H1 (cell line): ENCODE data around the gene ID2. TPM values are rescaled to one million over a fixed set of nuclear protein-coding genes. Genes with fewer than 3 reads are reported as not detected.

ENCODE experiments used
- CTCF ChIA-PET: fragments of 300-600 bp; sonication (Branson Sonifier 250); formaldehyde crosslinking; loops from one replicate; lab custom pipeline; 2021; ENCODE audit not compliant: partially characterized antibody; lab: Charles Lee
- POLR2A ChIA-PET: fragments of 300-600 bp; sonication (Branson Sonifier 250); formaldehyde crosslinking; loops from one replicate; lab custom pipeline; 2021; ENCODE audit warnings: inconsistent platforms; ENCODE audit not compliant: partially characterized antibody; lab: Charles Lee
- DNase-seq, 2 experiments: peaks; one replicate each; pipeline versions ENCODE4 v3.0.0 to v3.0.0-alpha.2; 2010 to 2022; ENCODE audit warnings: low spot score in 2 of 2, low read depth in 1 of 2, mixed read lengths in 1 of 2
- FAIRE-seq: peaks from 2 replicates; lab custom pipeline; 2011; peaks lifted over from hg19 to GRCh38; lab: Jason Lieb, UNC
- H2AFZ ChIP-seq: 2 replicates; pipeline ENCODE4 v1.8.1; 2012; ENCODE audit warnings: low read length, inconsistent platforms
- H2AK5ac ChIP-seq: 2 replicates; pipeline ENCODE4 v1.6.1; 2013; ENCODE audit warnings: low read depth, low read length
- H2BK120ac ChIP-seq: replicated peaks from 2 replicates; pipeline ENCODE3; 2013; ENCODE audit warnings: low read depth, low read length, inconsistent platforms
- H2BK12ac ChIP-seq: 2 replicates; pipeline ENCODE4 v1.6.1; 2013; ENCODE audit warnings: low read depth, low read length
- H2BK15ac ChIP-seq: 2 replicates; pipeline ENCODE4 v1.6.1; 2013; ENCODE audit warnings: low read length
- H2BK20ac ChIP-seq: 2 replicates; pipeline ENCODE4 v1.6.1; 2013; ENCODE audit warnings: low read length
- H2BK5ac ChIP-seq: 2 replicates; pipeline ENCODE4 v1.6.1; 2013; ENCODE audit warnings: low read depth, low read length
- H3K14ac ChIP-seq: 2 replicates; pipeline ENCODE4 v1.6.1; 2013; ENCODE audit warnings: inconsistent platforms; ENCODE audit not compliant: insufficient read length
- H3K18ac ChIP-seq: 2 replicates; pipeline ENCODE4 v1.6.1; 2013; ENCODE audit warnings: low read length; ENCODE audit errors: extremely low read depth
- H3K23ac ChIP-seq: 2 replicates; pipeline ENCODE4 v1.6.1; 2013; ENCODE audit warnings: inconsistent platforms; ENCODE audit not compliant: insufficient read length
- H3K23me2 ChIP-seq: 2 replicates; pipeline ENCODE4 v1.6.1; 2013; ENCODE audit warnings: low read depth, low read length
- H3K27ac ChIP-seq: 2 replicates; pipeline ENCODE4 v1.6.1; 2011; ENCODE audit warnings: low read depth, low read length, inconsistent platforms
- H3K27me3 ChIP-seq, 4 experiments: replicated peaks in 1 of 4; 1 replicate in 1 of 4; 2 replicates in 3 of 4; pipeline versions ENCODE4 v1.6.1 to v1.8.1; 2011 to 2013; ENCODE audit warnings: low read length in 3 of 4, mild to moderate bottlenecking in 3 of 4, inconsistent platforms in 2 of 4, mixed read lengths in 2 of 4, moderate library complexity in 1 of 4; ENCODE audit not compliant: control insufficient read depth in 3 of 4, insufficient read depth in 3 of 4; ENCODE audit errors: extremely low read depth in 1 of 4
- H3K36me3 ChIP-seq, 4 experiments: 2 replicates each; pipeline versions ENCODE4 v1.6.1 to v1.8.1; 2011 to 2013; ENCODE audit warnings: mild to moderate bottlenecking in 4 of 4, low read length in 3 of 4, moderate library complexity in 2 of 4, control low read depth in 1 of 4, inconsistent platforms in 1 of 4; ENCODE audit not compliant: insufficient read depth in 4 of 4, control insufficient read depth in 2 of 4
- H3K4ac ChIP-seq: replicated peaks from 2 replicates; pipeline ENCODE3; 2013; ENCODE audit warnings: low read length, low read depth, mixed read lengths, inconsistent platforms; ENCODE audit not compliant: insufficient read length
- H3K4me1 ChIP-seq, 4 experiments: replicated peaks in 1 of 4; 1 replicate in 1 of 4; 2 replicates in 3 of 4; pipeline versions ENCODE4 v1.6.1 to v1.8.1; 2011 to 2013; ENCODE audit warnings: low read length in 3 of 4, inconsistent platforms in 2 of 4, mixed read lengths in 1 of 4; ENCODE audit not compliant: insufficient read depth in 4 of 4, control insufficient read depth in 3 of 4
- H3K4me2 ChIP-seq, 2 experiments: 2 replicates each; pipeline versions ENCODE4 v1.6.1 to v1.8.1; 2011 to 2013; ENCODE audit warnings: low read depth in 2 of 2, low read length in 2 of 2, control low read depth in 1 of 2, inconsistent platforms in 1 of 2, mild to moderate bottlenecking in 1 of 2; ENCODE audit not compliant: insufficient read depth in 1 of 2
- H3K4me3 ChIP-seq, 4 experiments: fragments of 200-600, 300-600 bp in 1 of 4; sonication (generic), shearing (Covaris generic), sonication (Bioruptor Twin) in 1 of 4; 2 replicates each; pipeline versions ENCODE4 v1.5.1 to v1.8.1; 2011 to 2016; ENCODE audit warnings: low read length in 4 of 4, low read depth in 3 of 4, control low read depth in 2 of 4, inconsistent platforms in 2 of 4, mild to moderate bottlenecking in 2 of 4, mixed read lengths in 1 of 4, moderate library complexity in 1 of 4; ENCODE audit not compliant: insufficient read depth in 2 of 4; ENCODE audit errors: extremely low read depth in 1 of 4
- H3K56ac ChIP-seq: replicated peaks from 2 replicates; pipeline ENCODE3; 2013; ENCODE audit warnings: low read depth, mild to moderate bottlenecking, mixed read lengths, low read length, inconsistent platforms; ENCODE audit not compliant: insufficient read length
- H3K79me1 ChIP-seq: 2 replicates; pipeline ENCODE4 v1.6.1; 2013; ENCODE audit warnings: low read depth, low read length, control low read depth
- H3K79me2 ChIP-seq, 2 experiments: 2 replicates each; pipeline versions ENCODE4 v1.6.1 to v1.8.1; 2012 to 2013; ENCODE audit warnings: low read length in 2 of 2, mild to moderate bottlenecking in 2 of 2, inconsistent platforms in 1 of 2; ENCODE audit not compliant: insufficient read depth in 2 of 2, control insufficient read depth in 1 of 2
- H3K9ac ChIP-seq, 4 experiments: replicated peaks in 1 of 4; 1 replicate in 1 of 4; 2 replicates in 3 of 4; pipeline versions ENCODE4 v1.6.1 to v1.8.1; 2011 to 2013; ENCODE audit warnings: low read depth in 3 of 4, low read length in 3 of 4, control low read depth in 2 of 4, mild to moderate bottlenecking in 2 of 4, moderate library complexity in 2 of 4, inconsistent platforms in 1 of 4; ENCODE audit errors: extremely low read depth in 1 of 4
- H3K9me3 ChIP-seq, 2 experiments: 2 replicates each; pipeline versions ENCODE4 v1.6.1 to v1.8.1; 2012 to 2013; ENCODE audit warnings: mild to moderate bottlenecking in 2 of 2, moderate library complexity in 2 of 2, control low read depth in 1 of 2, inconsistent platforms in 1 of 2, low read depth in 1 of 2, low read length in 1 of 2, mixed read lengths in 1 of 2; ENCODE audit not compliant: insufficient read depth in 2 of 2
- H4K20me1 ChIP-seq, 2 experiments: replicated peaks in 1 of 2; 2 replicates each; pipeline versions ENCODE3 to v1.8.1; 2011 to 2013; ENCODE audit warnings: inconsistent platforms in 2 of 2, low read length in 2 of 2, mild to moderate bottlenecking in 1 of 2; ENCODE audit not compliant: insufficient read depth in 2 of 2, control insufficient read depth in 1 of 2
- H4K5ac ChIP-seq: 2 replicates; pipeline ENCODE4 v1.6.1; 2013; ENCODE audit warnings: low read length, low read depth, mixed read lengths, inconsistent platforms; ENCODE audit not compliant: insufficient read length
- H4K8ac ChIP-seq: 2 replicates; pipeline ENCODE4 v1.8.0; 2013; ENCODE audit warnings: mild to moderate bottlenecking, moderate library complexity, low read length, inconsistent platforms; ENCODE audit not compliant: insufficient read depth; ENCODE audit errors: extremely low read depth
- H4K91ac ChIP-seq: replicated peaks from 2 replicates; pipeline ENCODE3; 2013; ENCODE audit warnings: low read length, mixed read lengths, inconsistent platforms; ENCODE audit not compliant: insufficient read length
- ASH2L ChIP-seq: fragments of 200-600, 300-600 bp; sonication (generic); IDR thresholded peaks from one replicate; pipeline ENCODE4 v1.7.1; 2017; ENCODE audit warnings: low read length
- ATF3 ChIP-seq: IDR thresholded peaks from 2 replicates; pipeline ENCODE4 v1.6.1; 2011; ENCODE audit warnings: low read depth, mild to moderate bottlenecking, low read length; ENCODE audit not compliant: insufficient read depth
- HDAC2 ChIP-seq, 2 experiments: fragments of 300-600 bp in 1 of 2; sonication (generic) in 1 of 2; IDR thresholded peaks; 2 replicates each; pipeline ENCODE4 v1.6.1; 2011 to 2012; ENCODE audit warnings: low read depth in 2 of 2, low read length in 2 of 2, mild to moderate bottlenecking in 2 of 2, moderate library complexity in 2 of 2, borderline replicate concordance in 1 of 2, inconsistent platforms in 1 of 2
- JUND ChIP-seq: IDR thresholded peaks from 2 replicates; pipeline ENCODE4 v1.6.1; 2011; ENCODE audit warnings: mild to moderate bottlenecking, improper control_type of control experiment, low read length
- KDM1A ChIP-seq: fragments of 200-600, 300-600 bp; sonication (generic); IDR thresholded peaks from 2 replicates; pipeline ENCODE4 v1.7.1; 2016; ENCODE audit warnings: mild to moderate bottlenecking, low read length, borderline replicate concordance
- PHF8 ChIP-seq: fragments of 200-600 bp; sonication (generic); conservative IDR thresholded peaks from 2 replicates; pipeline ENCODE4 v1.7.1; 2012; ENCODE audit warnings: low read depth, mild to moderate bottlenecking, inconsistent platforms, low read length, moderate library complexity
- SRF ChIP-seq: IDR thresholded peaks from 2 replicates; pipeline ENCODE4 v1.6.1; 2011; ENCODE audit warnings: mild to moderate bottlenecking, low read depth, low read length, moderate library complexity
- SUZ12 ChIP-seq: fragments of 200-600 bp; sonication (generic); IDR thresholded peaks from 2 replicates; pipeline ENCODE4 v1.6.1; 2012; ENCODE audit warnings: mild to moderate bottlenecking, inconsistent platforms, low read length, moderate library complexity, mixed read lengths
- TEAD4 ChIP-seq: IDR thresholded peaks from 2 replicates; pipeline ENCODE4 v1.6.1; 2012; ENCODE audit warnings: low read depth, low read length, inconsistent platforms, mixed read lengths
- WGBS, 2 experiments: shearing (Covaris generic) in 1 of 2; methylation state at CpG; one replicate each; pipeline versions ENCODE4 v1.1.6 to v1.1.7; 2013 to 2015; ENCODE audit warnings: low lambda C conversion rate in 2 of 2, mixed read lengths in 2 of 2, inconsistent platforms in 1 of 2, low coverage in 1 of 2, missing lambda C conversion rate in 1 of 2; ENCODE audit not compliant: insufficient replicate concordance in 2 of 2, insufficient coverage in 1 of 2, insufficient read length in 1 of 2; ENCODE audit errors: extremely low coverage in 1 of 2, missing lambda C conversion rate in 1 of 2; 5-methylcytosine and 5-hydroxymethylcytosine counted together
- polyA plus RNA-seq, 7 experiments: library from polyadenylated mRNA; depleted of rRNA in 3 of 7; stranded (reverse) in 5 of 7; unstranded in 2 of 7; fragments of >200 nt in 5 of 7; fragments of 200-250 nt in 2 of 7; gene quantifications; 1 replicate in 5 of 7; 2 replicates in 1 of 7; 4 replicates in 1 of 7; pipeline versions ENCODE4 v1.2.1 to v1.2.3, GENCODE V29; 2011 to 2013; ENCODE audit warnings: missing spikeins in 2 of 7, mixed read lengths in 2 of 7
- total RNA-seq: library from RNA; stranded (reverse); fragmentation: NEBNext Ultra II Directional; extraction: Animal tissue kit (Norgen Biotek cat#: 25700); gene quantifications from 2 replicates; pipeline ENCODE4 v1.2.1, GENCODE V29; 2021

ID2 gene
- total and polyA plus RNA-seq, 2 of the 8 experiments (the other 6 are each of a cell fraction or from before 2014, with no cell fraction given) = 36.7 to 214 TPM

GRCh38 chr2:8680822-8681760 is 765 bp upstream of the ID2 start:
- H3K4me1 ChIP-seq = peaks cover 7 to 38% (median 17%) of the 10 kb centered on the region in 4 experiments
- no peak overlapping the region for H3K14ac ChIP-seq
- H2BK20ac ChIP-seq = no peak overlapping the region
- H3K4ac ChIP-seq = no peak overlapping the region
- H3K36me3 ChIP-seq = peaks cover 0 to 7% (median 0%) of the 10 kb centered on the region in 4 experiments; a peak in 2 of 8 replicates
- POLR2A ChIA-PET = interaction anchor here (0.5 to 4.1 kb wide), 38 partner anchors 10 to 1583 kb away, joined by 3 to 23 read pairs (median 4); no protein-coding TSS in a partner anchor
- CTCF ChIA-PET = interaction anchor here (0.6 to 2.5 kb wide), 13 partner anchors 12 to 1254 kb away, joined by 3 to 6 read pairs (median 3); no protein-coding TSS in a partner anchor
- H2BK15ac ChIP-seq = no peak overlapping the region
- H2BK120ac ChIP-seq = peak overlapping the region; percentile 52
- peak overlapping the region; percentile 54 to 69 (median 59) for H3K4me3 ChIP-seq
- H2AFZ ChIP-seq = no peak overlapping the region
- peak overlapping the region; percentile 58; the same call in 1 of the 2 replicates for H3K27ac ChIP-seq
- no peak overlapping the region for H4K8ac ChIP-seq
- H4K20me1 ChIP-seq = peaks cover 10 to 11% of the 10 kb centered on the region in 2 experiments
- H4K5ac ChIP-seq = peak overlapping the region; percentile 83
- peak overlapping the region; percentile 54 for H4K91ac ChIP-seq
- H3K56ac ChIP-seq = peak overlapping the region; percentile 43
- no peak overlapping the region for H3K23ac ChIP-seq
- peaks cover 5 to 46% (median 32%) of the 10 kb centered on the region in 4 experiments for H3K27me3 ChIP-seq
- H2BK12ac ChIP-seq = peak overlapping the region; percentile 91; the same call in 1 of the 2 replicates
- H3K9ac ChIP-seq = peak overlapping the region in 3 of 4 experiments; percentile 24 to 44 (median 38); a peak in 5 of 7 replicates
- H3K23me2 ChIP-seq = peaks cover 45% of the 10 kb centered on the region
- H3K79me1 ChIP-seq = no peaks in the 10 kb centered on the region
- peak overlapping the region; percentile 85 to 97 for H3K4me2 ChIP-seq
- FAIRE-seq (no peak), DNase-seq (peak in 1 of 2 experiments; percentile 76)
- H3K18ac ChIP-seq = peak overlapping the region; percentile 86
- H2BK5ac ChIP-seq = peak overlapping the region; percentile 78
- 2% methylated on average over 24 of the region's 30 CpGs; no CpG with 5 or more reads in 1 of the 2 experiments for WGBS, 2 experiments
- no peak overlapping the region; the same call in 1 of the 2 replicates for H2AK5ac ChIP-seq
- no peaks in the 10 kb centered on the region for H3K9me3 ChIP-seq
- peaks cover 3 to 17% of the 10 kb centered on the region in 2 experiments; a peak in 3 of 4 replicates for H3K79me2 ChIP-seq
- TF ChIP-seq ATF3 (no peak), ASH2L (peak; percentile 24), SRF (no peak), KDM1A (peak; percentile 84; the same call in 1 of the 2 replicates), PHF8 (0 out of 2 replicates have a peak, but pooled peaks have one; percentile 16), SUZ12 (no peak), TEAD4 (0 out of 2 replicates have a peak, but pooled peaks have one; percentile 13), JUND (no peak), HDAC2 (IDR thresholded peaks at IDR 0.05; ENCODE audit: borderline replicate concordance in 1 of 2, low read depth in 2 of 2, low read length in 2 of 2) (peak in 1 of 2 experiments; percentile 40; a peak in 1 of 4 replicates)
